Iris pigment epithelial cell (primary cell): ENCODE results near the gene NSD2.
A peak's percentile ranks its signal among the peaks of the same experiment; 100 is the strongest.

Source experiments
- DNase-seq: peaks from one replicate; pipeline ENCODE4 v3.0.0-alpha.2; 2011; ENCODE audit warnings: low read depth

Gene NSD2

GRCh38 chr4:1864076-1865008 is 6.9 kb upstream of the NSD2 start:
- no peak for DNase-seq

GRCh38 chr4:1866189-1866661 is 5.0 kb upstream of the NSD2 start:
- DNase-seq = no peak

- DNase-seq = no peak
Measured at GRCh38 chr4:1868293-1868692, 2.9 kb upstream of the NSD2 start.

DNA sequence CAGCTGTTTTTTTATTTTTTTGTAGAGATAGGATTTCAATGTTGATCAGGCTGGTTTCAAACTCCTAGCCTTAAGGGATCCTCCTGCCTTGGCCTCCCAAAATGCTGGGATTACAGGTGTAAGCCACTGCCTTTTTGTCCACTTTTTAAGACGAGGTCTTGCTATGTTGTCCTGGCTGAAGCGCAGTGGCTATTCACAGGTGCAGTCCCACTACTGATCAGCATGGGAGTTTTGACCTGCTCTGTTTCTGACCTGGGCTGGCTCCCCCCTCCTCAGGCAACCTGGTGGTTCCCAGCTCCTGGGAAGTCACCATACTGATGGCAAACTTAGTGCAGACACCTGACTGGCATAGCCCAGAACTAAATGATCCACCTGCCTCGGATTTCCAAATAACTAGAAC is 2.3 kb upstream of the NSD2 start:
- no peak for DNase-seq

DNA sequence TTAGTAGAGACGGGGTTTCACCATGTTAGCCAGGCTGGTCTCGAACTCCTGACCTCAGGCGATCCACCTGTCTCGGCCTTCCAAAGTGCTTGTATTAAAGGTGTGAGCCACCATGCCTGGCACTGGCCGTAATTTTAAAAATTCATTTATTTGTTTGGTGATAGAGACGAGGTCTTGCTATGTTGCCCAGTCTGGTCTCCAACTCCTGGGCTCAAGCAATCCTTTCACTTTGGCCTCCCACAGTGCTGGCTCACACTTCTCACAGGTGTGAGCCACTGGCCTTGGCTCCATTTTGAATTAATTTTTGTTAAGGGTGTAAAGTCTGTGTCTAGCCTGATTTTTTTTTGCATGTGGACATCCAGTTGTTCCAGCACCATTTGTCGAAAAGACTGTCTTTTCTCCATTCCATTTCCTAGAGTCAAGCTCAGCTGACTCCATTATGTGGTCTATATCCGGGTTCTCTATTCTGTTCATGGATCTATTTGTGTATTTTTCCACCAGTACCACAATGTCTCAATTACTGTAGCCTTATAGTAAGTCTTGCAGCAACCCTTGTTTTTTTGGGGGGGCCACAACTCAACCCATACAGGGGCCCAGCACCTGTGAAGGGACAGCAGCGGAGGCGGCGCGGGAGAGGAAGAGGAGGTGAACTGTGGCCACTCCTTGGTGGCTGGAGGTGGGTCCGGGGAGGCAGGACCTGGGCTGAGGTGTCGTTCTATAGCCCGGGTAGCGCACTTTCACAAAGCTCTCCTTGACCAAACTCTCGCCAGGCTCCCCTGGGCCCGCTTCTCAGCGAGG is 1.5 kb upstream of the NSD2 start:
- DNase-seq = no peak

DNA sequence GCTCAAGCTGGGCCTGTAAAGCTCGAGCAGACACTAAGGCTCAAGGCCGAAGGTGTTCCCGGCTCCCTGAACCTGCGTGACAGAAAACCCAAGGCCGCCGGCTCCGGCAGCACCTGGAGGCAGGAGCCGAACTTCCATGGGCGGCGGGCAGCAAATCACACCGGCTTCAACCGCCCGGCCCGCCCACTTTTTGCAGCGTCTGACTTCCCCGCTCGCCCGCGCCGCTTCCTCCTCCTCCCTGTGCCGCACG is 940 bp upstream of the NSD2 start:
- peak; percentile 84 for DNase-seq

- no peak for DNase-seq
Measured at GRCh38 chr4:1871471-1872021, 353 bp downstream of the NSD2 start.

- DNase-seq = peak; percentile 77
Measured at GRCh38 chr4:1872870-1873269, 1.7 kb downstream of the NSD2 start.

DNA sequence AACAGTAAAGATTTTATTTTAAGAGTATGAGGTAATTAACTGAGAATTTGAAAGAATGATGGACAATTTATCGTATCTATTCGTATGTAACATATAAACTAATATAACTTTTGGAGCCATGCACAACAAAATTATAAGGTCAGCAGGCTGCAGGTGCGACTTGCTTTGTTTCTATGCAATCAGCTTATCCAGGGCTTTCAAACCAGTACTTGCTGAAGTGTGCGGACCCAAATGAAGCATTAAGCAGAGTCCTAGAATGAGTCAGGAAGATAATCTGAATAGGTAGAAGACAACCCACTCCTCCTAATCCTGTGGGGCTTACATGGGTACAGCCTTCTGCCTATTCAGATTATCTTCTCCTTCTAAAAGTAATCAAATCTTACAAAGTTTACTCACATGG is 2.1 kb downstream of the NSD2 start:
- no peak for DNase-seq

DNA sequence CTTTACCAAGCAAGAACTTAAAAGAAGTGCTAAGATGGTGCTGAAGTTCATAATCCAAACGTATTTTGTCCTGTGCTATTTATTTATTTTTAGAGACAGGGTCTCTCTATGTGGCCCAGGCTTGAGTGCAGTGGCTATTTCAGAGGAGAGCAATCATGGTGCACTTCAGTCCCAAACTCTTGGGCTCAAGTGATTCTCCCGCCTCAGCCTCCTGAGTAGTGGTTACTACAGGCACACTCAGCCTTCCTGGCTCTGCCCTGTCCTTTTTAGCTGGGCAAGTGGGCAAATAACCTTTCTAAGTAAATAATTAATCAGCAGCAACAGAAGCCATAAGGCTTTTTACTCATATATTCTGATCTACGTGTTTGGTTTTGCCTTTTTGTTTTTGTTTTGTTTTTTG is 2.6 kb downstream of the NSD2 start:
- no peak for DNase-seq

DNA sequence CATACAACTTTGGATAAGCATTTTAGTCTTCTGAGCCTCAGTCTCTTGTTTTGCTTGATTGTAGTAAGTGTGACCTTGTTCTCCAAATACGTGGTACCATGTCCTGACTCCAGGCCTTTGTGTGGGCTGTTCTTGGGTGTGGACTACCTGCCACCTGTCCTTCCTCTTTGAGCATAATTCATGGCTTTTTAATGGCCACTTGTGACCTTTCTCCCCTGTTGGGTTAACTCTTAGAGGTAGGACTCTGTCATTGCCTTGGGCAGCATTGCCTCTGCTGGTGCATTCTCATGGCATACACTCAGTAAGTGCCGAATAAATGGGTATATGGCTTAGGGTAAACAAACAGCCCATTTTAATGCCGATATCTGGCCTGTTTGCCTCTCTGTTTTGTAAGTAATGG is 3.0 kb downstream of the NSD2 start:
- DNase-seq = no peak

DNA sequence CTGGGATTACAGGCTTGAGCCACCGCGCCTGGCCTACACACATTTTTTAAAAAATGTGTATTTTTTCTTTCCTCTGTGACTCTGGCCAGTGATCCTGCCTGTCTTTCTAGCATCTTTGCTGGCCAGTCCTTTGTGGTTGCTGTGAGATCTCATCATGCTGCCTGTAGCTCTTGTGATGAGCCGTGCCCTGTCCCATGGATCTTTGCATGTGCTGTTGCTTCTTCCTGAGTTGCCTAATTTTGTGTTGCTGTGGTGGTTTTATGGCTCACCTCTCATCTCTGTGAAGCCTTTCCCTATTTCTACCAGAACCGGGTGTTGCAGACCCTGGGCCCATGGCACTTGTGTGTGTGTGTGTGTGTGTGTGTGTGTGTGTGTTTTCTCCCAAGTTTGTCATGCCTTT is 8.3 kb downstream of the NSD2 start:
- no peak for DNase-seq

DNA sequence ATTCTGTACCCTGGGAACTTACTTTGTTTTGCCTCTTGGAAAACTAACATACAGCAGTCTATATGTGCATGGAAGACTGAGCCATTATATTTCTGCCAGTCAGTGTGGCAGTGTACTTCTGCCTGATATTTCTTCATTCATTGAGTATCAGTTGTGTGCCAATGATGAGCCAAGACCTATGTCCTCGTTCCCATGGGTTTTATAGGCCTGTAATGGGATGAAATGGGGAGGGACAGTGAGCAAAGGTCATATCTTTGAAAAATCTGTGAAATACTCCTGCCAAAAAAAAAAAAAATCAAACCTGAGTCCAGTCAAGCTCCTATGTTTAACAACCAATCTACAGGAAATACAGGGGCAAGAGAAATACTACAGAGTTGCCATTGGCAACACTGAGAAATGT is 9.1 kb downstream of the NSD2 start:
- DNase-seq = no peak

DNA sequence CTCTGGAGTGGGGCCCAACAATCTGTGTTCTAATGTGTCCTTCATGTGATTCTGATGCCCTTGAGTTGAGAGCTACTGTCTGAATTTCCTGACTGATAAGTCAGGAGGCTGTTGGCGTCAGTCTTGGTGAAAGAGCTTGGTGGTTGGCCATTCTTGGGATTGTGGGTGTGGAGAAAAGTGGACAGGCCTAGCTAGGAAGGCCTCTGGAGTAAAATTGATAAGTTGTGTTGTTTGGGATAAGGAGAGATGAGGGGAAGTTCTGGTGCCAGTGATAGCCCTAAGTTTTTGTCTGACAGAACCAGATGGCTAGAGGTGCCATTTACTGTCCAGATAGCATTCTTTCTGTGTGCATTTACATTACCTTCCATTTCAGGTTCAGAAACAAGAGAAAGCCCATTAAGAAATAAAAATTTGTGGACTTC is 11.7 kb downstream of the NSD2 start:
- DNase-seq = no peak

DNA sequence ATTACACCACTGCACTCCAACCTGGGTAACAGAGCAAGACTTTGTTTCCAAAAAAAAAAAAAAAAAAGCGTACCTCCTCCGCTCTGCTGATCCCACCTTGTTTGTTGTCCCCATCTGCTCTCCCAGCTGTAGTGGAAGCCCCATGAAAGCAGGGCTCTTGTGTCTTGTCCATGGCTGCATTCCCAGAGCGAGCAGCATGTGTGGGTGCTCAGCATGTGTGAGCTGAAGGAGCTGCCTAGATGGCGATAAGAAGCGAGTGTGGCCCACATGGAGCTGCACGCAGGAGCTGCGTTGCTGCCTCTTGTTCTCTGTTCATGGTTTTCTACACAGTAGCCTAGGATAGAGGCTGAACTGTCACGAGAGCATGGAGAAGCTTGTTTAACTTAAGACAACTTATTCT is 12.4 kb downstream of the NSD2 start:
- no peak for DNase-seq

DNA sequence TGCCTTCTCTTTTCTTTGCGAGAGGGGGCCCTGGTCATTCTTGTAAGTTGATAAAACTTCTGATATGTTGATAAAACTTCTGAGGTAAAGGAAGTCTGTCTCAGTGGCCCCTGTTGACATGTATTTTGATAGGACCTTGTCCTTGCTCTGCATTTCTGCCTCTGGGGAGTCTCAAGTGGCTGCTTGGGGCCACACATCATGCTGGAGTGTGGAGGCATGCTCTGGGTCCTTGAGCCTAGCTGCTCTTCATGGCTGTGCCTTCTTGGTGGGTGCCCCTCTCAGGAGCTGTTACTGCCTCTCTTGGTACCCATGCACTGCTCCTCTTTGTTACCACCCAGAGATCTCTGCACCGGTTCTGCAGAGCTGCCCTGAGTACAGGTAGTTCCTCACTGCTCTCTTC is 14.2 kb downstream of the NSD2 start:
- no peak for DNase-seq

GRCh38 chr4:1887052-1887451 is 15.9 kb downstream of the NSD2 start:
- no peak for DNase-seq

GRCh38 chr4:1890979-1891570 is 19.9 kb downstream of the NSD2 start:
- DNase-seq = no peak

DNA sequence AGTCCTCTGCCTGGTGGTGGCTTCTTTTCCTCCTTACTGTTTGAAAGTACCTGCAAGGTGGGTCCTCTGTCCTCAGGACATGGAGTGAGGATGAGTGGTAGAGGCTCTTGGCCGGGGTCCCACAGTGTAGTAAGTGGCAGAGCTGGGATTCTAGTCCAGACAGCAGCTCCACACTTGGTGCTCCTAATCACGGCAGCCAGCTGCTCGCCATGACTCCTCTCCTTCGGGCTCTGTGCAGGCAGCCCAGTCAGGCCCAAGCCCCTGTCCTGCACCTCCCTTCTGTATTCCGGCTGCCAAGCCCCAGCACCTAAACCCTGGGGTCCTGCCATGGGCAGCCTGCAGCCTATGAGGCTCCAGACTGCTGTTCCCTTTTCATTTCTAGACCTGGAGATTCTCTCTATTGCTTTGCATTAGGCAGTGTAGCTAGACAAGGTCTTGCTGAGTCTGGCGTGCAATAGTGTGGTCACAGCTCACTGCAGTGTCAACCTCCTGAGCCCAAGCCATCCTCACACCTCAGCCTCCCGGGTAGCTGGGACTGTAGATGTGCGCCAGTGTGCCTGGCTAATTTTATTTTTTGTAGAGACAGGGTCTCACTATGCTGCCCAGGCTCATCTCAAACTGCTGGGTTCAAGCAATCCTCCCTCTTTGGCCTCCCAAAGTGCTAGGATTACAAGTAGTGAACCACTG is 24.9 kb downstream of the NSD2 start:
- no peak for DNase-seq

GRCh38 chr4:1896658-1896991 is 25.4 kb downstream of the NSD2 start:
- DNase-seq = no peak

GRCh38 chr4:1898007-1898406 is 26.8 kb downstream of the NSD2 start:
- no peak for DNase-seq

GRCh38 chr4:1898681-1899080 is 27.5 kb downstream of the NSD2 start:
- DNase-seq = no peak
